HPDE6-E6E7 (cell line): ENCODE results near the gene PRKCZ.
"Not testable (repeated sequence)": the region's sequence is repeated elsewhere in the genome, so short reads cannot be mapped to it uniquely, and the experiment has no call there.

Experiments used
- DNase-seq: peaks from one replicate; pipeline ENCODE4 v3.0.0; 2011; ENCODE audit warnings: missing footprints; ENCODE audit errors: extremely low spot score

The PRKCZ gene

DNA sequence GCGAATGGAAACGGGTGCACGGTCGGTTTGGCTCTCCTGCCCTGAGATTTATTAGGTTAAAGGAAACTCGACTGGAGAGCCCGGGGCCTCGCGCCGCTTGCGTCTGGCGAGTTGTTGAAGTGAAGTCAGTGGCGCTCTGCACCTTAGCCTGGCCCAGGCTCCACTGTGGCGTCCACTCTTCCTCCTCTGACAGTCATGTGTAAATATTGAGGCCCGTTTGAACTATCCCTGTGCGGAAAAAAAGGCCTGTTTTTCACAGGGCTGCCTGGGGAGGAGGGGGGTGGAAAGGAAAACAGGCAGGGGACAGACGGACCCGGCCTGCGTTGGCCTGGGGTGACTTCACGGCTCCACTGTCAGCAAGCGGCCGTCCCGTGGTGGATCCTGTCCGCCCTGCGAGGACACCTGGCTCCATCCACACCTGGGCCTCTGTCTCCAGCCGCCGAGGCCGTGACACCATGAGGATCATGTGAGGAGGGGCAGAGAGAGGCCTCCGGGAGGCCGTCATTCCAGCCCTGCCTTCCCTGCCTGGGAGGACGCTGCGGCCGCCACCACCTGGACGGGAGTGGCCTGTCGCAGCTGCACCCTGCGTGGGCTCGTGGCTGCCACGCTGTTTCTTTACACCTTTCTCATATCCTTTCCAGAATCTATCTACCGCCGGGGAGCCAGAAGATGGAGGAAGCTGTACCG is 84.6 kb downstream of the PRKCZ start:
- DNase-seq = no peak

DNA sequence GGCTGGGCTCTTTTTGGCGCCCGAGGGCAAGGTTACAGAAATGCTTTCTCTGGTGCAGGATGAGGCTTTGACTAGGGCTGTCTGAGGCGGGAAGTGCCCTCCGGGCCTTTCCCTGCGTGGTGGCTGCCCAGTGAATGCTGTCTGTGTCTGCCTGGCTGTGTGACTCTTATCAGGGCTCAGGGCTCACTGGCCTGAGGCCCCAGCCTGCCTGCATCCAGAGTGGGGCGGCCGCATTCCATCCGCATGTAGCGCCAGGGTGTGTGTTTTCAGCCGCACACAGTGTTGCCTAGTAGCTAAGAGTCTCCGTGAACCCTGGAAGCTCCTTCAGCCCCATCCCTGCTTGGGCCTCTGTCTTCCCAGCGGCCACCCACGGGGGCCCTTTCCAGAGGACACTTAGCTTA is 85.2 kb downstream of the PRKCZ start:
- DNase-seq = peak; percentile 85

DNA sequence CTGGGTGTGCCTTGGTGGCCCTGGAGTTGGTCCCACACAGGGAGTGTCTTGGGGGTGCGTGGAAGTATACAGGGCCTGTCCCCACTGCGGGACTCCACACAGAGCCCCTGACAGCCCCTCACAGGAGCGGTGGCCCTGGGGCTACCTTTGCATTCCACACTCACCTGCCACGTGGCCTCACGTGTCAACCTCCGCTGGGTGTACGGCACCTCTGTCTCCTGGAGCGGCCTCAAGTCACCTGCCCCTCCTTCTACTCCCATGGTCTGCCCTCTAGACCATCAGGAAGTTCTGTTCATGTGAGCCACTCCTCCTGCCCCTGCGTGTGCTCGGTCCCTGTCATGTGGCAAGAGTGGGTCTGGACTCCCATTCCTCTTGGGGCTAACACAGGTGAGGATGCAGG is 85.7 kb downstream of the PRKCZ start:
- no peak for DNase-seq

DNA sequence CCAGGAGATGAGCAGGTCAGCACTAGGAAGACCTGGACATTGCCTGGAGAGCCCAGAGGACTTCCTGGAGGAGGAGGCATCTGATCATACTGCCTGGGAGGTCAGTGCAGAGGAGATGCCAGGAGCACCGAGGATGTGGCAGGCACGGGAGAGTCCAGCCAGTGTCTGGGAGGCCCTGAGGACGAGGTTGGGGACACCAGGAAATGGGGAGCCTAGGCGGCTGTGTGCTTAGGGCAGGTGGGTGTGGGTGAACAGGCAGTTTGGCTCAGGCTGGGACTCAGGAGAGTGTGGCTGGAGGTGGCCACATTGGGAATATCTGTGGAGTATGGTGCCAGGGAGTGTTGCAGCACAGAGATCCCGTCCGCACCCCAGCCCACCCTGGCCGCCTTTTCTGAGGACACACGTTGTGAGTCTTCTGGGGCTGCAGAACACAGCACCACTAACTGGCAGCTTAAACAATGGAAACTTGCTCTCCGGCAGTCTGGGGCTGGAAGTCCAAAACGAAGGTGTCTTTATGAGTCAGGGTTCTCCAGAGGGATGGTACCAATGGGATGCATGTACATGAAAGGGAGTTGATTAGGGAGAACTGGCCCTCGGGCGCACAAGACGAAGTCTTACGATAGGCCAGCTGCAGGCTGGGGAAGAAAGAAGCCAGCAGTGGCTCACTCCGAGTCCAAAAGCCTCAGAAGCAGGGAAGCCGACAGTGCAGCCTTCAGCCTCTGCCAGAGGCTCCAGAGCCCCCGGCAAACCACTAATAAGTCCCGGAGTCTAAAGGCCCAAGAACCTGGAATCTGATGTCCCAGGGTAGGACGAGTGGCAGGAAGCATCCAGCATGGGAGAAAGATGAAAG is 86.4 kb downstream of the PRKCZ start:
- DNase-seq = no peak

DNA sequence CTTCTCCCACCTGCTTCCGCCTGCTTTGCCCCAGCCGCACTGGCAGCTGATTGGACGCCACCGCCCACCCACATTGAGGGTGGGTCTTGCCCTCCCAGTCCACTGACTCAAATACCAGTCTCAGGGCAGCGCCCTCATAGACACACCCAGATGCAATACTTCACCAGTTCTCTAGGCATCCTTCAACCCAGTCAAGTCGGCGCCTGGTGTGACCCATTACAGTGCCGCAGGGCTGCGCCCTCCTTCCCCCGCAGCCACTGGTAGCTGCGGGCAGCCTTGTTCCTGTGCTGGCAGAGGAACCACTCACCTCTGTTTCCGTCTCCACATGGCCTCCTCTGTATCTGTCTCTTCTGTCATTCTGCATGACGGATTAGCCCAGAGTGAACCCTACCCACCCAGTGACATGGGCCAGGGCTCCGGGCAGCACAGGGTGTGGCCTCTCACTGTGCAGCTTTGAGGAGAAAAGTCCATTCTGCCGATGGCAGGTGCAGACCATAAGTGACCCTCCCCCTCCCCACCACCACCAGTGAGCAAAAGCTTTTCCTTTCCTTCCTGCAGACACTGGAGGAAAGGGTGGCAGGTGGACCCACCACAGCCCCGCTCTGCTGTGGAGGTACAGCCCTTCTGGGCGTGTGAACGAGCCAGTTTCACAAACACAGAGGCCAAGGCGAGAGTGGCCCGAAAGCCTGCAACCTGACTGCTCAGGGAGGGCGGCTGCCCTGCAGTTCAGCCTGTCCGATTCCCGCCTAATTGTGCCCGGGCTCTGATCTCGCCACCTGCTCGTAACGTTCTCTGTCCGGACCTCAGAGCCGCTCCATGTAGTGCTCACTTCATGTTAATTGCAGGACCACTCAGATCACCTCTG is 87.3 kb downstream of the PRKCZ start:
- no peak for DNase-seq

DNA sequence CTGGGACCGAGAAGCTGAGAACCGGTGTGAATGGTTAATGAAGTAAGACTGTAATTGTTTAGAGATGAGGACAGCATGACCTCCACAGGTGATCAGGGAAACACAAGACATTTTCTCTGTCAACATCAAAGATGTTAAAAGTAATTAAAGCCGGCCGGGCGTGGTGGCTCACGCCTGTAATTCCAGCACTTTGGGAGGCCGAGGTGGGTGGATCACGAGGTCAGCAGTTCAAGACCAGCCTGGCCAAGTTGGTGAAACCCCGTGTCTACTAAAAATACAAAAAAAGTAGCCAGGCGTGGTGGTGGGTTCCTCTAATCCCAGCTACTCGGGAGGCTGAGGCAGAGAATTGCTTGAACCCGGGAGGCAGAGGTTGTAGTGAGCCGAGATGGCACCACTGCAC is 88.9 kb downstream of the PRKCZ start:
- DNase-seq = not testable (repeated sequence)

DNA sequence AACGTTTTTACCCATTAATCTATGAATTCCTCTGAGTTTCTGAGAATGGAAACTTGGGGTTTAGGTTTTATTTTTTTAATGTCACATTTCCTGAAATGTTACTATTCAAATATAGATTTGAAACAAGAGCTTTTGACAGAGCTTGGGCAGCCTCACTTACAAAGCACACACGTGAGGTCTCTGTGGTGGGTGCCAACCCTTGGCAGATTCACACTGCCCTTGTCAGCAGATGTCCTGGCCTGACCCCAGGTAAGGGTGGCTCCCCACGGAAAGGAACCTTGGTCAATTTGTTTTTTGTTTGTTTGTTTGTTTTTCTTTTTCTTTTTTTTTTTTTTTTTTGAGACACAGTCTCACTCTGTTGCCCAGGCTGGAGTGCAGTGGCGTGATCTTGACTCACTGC is 90.8 kb downstream of the PRKCZ start:
- no peak for DNase-seq

DNA sequence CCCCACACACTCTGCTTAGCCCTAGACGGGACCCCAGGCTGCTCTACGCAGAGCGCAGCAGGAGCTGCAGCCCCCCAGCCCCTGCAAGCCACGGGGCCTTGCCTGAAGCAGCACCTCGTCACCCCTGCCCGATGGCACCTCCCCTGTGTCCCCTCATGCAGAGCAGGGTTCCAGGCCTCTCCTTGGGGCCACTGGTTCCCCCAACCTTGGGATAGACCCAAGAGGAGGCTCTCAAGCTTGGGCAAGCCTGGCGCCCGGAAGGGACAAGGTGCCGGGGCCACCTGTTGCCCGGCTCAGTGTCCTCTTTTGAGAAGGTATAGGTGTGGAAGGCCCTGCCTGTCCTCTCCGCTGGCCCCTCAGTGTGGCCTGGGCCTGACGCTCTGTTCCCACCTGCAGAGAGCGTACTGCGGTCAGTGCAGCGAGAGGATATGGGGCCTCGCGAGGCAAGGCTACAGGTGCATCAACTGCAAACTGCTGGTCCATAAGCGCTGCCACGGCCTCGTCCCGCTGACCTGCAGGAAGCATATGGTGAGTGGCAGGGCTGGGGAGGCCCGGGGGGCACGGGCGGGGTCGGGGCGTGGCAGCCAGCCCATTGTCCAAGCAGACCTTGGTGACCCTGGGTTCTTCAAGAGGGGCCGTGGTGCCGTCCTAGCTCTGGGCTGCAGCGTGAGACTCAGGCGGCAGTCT is 93.7 kb downstream of the PRKCZ start:
- no peak for DNase-seq

DNA sequence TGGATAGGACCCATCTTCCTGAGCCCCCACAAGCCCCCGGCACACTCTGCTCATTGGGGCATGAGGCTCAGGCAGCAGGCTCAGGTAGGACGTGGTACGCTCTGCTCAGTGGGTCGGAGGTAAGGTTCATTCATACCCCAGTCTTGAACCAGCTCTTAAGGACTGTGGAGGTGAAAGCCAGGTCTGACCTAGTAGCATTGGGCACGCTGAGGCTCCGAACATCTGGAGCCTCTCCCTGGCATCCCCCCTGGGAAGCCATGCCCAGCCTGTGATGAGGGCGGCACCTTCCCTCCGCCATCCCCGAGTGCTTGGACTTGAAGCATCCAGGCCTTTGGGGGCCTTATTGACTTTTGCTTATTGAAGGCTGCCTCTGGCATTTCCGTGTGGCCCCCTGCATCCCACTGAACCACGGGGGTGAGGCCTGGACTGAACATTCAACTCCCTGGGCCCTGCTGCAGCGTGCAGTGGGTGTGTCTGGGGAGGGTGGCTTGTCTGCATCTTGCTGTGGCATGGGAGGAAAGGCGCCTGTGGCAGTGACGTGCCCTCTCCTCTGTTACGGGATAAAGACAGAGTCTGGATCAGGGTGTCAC is 94.4 kb downstream of the PRKCZ start:
- DNase-seq = no peak

DNA sequence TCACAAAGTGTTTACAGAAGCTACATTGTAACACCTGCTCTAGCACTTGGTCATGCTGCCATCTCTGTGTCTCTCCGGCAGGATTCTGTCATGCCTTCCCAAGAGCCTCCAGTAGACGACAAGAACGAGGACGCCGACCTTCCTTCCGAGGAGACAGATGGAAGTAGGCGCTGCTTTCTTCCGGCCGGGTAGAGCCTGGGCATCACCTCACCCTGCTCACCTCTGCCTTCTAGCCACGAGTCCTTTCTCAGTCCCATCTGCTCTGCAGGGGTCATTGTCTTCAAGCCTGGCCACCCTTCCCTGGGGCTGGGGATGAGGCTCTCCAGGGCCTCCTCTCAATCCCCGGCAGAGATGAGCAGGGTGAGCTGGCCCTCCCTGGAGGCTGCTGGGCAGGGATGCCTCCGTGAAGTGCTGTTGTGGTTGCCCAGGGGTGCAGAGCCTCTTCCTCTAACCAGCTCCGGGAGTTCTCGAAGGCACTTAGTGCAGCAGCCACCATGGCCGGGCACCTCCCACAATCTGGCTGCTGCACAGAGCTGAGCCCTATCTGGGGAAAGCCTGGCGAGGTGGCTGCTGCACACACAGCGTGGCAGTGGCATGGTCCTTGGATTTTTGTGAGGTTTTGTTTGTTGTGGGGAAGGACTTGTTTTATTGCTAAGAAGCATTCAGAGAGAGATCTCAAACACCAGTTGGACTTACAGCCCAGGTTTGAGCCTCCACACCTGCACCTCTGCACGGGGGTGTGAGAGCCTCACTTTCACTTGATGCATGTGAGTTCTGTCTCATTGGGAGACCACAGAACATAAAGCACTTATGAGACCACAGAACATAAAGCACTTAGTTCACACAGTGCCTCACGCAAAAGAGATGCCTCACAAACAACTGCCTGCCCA is 96.0 kb downstream of the PRKCZ start:
- DNase-seq = no peak

DNA sequence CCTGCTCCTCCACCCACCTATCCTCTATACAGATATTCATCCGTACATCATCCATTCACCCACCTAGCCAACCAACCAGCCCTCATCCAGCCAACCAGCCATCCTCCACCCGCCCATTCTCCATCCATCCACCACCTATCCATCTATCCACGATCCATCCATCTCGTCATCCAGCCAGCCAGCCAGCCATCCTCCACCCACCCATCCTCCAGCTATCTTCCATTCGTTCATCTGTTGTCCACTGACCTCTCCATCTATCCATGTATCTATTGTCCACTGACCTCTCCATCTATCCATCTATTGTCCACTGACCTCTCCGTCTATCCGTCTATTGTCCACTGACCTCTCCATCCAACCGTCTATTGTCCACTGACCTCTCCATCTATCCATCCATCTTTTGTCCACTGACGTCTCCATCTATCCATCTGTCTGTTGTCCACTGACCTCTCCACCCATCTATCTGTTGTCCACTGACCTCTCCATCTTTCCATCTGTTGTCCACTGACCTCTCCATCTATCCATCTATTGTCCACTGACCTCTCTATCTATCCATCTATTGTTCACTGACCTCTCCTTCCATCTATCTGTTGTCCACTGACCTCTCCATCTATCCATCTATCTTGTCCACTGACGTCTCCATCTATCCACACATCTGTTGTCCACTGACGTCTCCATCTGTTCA is 96.8 kb downstream of the PRKCZ start:
- DNase-seq = no peak

DNA sequence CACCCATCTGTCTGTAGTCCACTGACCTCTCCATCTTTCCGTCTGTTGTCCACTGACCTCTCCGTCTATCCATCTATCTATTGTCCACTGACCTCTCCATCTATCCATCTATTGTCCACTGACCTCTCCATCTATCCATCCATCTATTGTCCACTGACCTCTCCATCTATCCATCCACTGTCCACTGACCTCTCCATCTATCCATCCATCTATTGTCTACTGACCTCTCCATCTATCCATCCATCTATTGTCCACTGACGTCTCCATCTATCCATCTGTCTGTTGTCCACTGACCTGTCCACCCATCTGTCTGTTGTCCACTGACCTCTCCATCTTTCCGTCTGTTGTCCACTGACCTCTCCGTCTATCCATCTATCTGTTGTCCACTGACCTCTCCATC is 97.7 kb downstream of the PRKCZ start:
- not testable (repeated sequence) for DNase-seq

DNA sequence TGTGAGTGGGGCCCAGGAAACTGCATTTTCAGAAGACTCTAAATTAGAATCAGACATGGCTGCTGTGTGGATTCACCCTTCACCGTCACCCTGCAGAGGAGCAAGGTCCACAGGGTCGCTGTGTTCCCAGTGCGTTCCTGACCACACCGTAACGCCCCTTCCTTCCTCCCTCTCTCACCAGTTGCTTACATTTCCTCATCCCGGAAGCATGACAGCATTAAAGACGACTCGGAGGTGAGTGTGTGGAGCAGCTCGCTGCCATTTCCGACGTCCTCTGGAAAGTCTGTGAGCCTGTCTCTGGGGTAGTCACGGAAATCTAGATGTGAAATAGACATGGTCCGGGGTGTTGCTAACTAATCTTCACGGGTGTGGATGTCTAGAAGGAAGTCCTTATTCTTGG is 98.5 kb downstream of the PRKCZ start:
- DNase-seq = no peak

DNA sequence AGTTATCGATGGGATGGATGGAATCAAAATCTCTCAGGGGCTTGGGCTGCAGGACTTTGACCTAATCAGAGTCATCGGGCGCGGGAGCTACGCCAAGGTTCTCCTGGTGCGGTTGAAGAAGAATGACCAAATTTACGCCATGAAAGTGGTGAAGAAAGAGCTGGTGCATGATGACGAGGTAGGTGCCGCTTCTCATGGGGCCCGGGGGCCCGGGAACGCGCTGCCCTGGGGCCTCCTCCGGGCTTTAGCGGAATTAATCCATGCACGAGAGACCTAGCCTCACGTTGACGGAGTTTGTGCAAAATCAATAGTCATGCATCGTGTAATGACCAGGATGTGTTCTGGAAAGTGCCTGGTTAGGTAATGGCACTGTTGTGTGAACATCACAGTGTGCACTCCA is 100.6 kb downstream of the PRKCZ start:
- no peak for DNase-seq

DNA sequence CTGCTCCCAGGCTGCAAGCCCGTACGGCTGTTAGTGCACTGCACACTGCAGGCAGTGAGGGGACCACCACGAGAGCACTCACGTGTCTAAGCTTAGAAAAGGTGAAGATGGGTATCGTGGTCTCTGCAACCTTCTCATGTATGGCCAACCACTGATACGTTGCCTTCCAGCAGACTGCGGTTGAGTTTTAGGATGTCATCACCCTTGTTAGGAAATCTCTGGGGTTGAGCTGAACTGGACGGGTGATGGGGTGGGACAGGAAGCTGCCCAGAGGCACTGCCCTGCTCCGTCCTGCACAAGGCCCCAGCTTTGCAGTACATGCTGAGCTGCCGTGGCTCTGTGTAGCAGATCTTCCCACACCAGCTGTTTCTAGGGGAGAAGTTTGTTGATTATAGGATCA is 101.0 kb downstream of the PRKCZ start:
- no peak for DNase-seq

DNA sequence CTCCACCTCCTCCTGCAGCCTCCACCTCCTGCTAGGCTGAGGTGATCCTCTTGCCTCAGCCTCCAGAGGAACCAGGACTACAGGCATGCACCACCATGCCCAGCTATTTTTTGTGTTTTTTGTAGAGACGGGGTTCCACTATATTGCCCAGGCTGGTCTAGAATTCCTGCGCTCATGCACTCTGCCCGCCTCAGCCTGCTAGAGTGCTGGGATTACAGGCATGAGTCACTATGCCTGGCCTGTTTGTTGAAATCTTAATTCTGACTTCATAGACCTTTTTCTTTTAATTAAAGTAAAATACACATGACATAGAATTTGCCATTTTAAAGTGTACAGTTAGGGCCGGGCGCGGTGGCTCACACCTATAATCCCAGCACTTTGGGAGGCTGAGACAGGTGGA is 101.7 kb downstream of the PRKCZ start:
- DNase-seq = no peak

DNA sequence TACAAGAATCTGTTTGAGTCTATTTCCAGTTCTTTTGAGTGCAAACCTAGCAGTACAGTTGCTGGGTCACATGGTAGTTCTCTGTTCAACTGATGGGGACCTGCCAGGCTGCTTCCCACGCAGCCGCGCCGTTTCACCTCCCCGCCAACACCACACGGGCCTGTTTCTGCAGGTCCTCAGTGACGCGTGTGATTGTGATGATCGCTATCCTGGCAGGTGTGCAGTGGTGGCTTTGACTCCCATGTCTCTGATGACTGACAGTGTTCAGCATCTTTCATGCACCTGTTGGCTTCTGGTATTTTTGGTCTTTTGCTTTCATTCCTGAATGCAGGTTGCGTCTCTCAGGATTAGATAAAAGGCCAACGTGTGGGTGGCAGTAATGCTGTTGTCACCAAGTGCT is 102.7 kb downstream of the PRKCZ start:
- no peak for DNase-seq

DNA sequence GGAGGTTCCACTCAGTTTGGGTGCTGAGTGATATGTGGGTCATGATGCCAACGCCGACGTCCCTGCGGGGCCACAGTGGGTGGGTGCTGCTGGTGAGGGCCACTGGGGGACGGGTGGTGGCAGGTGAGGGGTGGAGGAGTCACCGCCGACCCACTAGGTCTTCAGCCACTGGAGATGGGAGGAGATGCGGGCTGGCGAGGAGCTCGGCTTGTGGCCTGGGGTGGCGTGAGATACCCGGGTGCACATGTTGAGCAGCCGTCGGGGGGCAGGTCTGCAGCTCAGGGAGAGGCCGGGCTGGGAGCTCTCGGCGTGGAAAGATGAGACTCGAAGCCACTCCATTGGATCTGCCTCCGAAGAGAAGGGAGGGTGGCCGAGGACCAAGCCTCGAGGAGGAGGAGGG is 103.8 kb downstream of the PRKCZ start:
- DNase-seq = no peak

DNA sequence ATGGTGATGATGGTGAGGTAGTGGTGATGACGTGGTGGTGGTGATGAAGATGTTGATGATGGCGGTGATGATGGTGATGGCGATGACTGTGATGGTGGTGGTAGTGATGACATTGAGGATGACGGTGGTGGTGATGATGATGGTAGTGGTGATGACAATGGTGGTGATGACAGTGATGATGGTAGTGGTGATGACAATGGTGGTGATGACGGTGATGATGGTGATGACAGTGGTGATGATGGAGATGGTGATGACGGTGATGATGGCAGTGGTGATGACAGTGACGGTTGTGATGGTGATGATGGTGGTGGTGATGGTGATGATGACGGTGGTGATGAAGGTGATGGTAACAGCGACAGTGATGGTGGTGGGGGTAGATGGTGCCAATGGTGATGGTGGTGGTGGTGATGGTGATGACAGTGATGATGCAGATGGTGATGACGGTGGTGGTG is 105.0 kb downstream of the PRKCZ start:
- no peak for DNase-seq

DNA sequence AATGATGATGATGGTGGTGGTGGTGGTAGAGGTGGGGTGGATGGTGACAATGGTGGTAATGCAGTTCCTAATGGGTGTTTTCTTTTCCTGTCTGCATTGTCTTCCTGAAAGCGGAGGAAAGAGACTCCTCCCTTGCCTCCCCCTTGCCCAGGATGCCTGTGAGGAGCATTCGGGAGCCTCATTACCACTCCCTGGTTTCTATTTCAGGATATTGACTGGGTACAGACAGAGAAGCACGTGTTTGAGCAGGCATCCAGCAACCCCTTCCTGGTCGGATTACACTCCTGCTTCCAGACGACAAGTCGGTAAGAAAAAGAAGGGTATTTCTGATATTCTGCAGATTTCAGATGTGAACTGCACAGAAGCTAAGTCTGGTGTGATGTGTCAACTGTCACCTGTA is 105.6 kb downstream of the PRKCZ start:
- no peak for DNase-seq
